IPS DF 4.7 (cell line): Measurements from ENCODE around the gene GALR2.
"Not testable (repeated sequence)": the region's sequence is repeated elsewhere in the genome, so short reads cannot be mapped to it uniquely, and the experiment has no call there.

Source experiments
- DNase-seq: peaks from one replicate; pipeline ENCODE4 v3.0.0-alpha.2; 2013; ENCODE audit warnings: low spot score; ENCODE audit errors: extremely low read depth

GALR2 gene

GRCh38 chr17:76074390-76075363 is at the start of gene GALR2:
Gene GALR2, plus strand, starts transcription at chr17:76074781. Its CDS starts 103 bp downstream, at chr17:76074884.
- no peak for DNase-seq

DNA sequence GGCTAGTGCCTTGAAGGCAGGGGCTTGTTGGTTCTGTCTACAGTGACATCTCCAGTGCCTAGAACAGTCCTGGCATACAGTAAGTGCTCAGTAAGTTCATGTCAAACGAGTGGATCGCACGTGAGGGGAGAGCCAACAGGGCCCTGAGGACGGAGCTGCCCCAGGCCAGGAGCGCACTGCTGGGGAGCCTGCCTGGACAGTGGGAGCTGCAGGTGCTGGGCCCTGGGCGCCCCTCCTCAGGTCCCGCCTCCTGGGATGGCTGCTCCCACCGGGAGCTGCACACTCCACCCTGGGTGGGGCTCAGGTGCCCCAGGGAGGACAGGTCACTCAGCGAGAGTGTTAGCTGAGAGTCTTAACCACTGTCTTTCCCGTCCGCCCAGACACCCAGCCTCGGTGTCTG is 49.3 kb upstream of the GALR2 start:
- DNase-seq: no peak

DNA sequence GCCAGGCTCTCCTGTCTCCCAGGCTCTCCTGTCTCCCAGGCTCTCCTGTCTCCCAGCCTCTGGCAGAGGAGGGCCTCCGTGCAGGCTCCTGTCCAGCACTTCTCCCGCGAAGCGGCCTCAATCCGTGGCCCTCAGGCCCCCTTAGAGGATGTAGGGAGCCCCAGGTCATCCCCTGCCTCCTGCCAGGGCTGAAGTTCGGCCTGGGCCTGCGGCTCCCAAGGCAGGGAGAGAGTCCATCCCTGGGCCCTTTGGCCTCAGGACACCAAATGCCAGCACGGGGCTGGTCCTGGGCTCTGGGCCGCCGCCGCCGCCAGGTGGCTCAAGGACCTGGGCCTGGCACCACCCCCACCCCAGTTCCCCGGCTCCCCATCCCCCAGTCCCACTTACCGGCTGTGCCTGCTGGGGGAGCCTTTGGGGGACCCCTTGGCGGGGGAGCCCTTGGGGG is 47.8 kb upstream of the GALR2 start:
- no peak for DNase-seq

DNA sequence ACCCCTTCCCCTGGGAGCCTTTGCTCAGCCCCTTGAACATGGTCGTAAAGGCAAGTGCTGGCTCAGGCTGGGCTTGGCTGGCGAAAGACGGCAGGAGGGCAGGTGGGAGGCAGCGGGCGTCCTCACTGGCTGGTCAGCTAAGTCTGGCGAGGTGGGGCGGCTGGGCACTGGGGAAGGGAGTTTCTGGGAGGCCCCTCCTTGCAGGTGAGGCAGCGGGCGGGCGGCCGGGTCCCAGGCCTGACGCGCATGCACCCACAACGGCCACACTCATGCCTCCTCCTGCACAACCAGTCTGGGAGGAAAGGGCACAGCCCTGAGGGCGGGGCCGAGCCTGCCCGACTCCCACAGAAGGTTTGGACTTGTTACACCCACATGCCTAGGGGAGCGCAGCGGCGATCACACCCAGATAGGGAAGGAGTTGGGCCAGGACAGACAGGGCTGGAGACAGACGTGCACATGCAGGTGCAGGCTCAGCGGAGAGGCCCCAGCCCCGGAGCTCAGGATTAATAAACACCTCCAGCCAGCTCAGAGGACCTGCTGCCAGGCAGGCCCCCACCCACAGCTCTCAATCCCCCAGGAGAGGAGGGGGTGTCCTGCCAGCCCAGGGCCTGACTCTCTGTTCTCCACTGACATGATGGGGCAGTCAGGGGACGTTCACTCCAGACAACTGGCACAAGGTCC is 47.3 kb upstream of the GALR2 start, which contains the start of gene EVPL:
Gene EVPL (minus strand): TSS at position 148 of the 681 bp plus-strand sequence. CDS start 108 bp downstream, at position 40.
- no peak for DNase-seq

- DNase-seq: no peak
These were observed 42.4 kb upstream of the GALR2 start for GRCh38 chr17:76032073-76032779.

- no peak for DNase-seq
These were observed 41.8 kb upstream of the GALR2 start for GRCh38 chr17:76032780-76033108.

DNA sequence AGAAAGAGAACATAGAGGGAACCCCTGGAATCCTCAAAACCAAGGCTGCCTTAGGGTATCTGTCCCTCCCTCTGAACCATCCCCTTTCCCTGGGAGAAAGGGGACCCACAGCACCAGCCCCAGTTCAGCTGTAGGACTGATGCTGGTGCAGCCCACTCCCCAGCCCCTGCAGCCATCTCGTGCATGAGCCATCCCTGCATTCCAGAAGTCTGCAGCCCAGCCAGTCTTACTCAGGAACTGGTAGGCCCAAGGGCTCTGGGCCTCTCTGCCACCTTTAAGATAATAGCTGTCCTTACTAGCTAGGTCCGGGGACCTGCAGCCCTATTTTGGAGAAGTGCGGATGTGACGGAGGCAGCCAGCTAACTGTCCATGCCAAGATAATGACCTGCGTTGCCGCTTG is 41.4 kb upstream of the GALR2 start:
- DNase-seq: no peak

DNA sequence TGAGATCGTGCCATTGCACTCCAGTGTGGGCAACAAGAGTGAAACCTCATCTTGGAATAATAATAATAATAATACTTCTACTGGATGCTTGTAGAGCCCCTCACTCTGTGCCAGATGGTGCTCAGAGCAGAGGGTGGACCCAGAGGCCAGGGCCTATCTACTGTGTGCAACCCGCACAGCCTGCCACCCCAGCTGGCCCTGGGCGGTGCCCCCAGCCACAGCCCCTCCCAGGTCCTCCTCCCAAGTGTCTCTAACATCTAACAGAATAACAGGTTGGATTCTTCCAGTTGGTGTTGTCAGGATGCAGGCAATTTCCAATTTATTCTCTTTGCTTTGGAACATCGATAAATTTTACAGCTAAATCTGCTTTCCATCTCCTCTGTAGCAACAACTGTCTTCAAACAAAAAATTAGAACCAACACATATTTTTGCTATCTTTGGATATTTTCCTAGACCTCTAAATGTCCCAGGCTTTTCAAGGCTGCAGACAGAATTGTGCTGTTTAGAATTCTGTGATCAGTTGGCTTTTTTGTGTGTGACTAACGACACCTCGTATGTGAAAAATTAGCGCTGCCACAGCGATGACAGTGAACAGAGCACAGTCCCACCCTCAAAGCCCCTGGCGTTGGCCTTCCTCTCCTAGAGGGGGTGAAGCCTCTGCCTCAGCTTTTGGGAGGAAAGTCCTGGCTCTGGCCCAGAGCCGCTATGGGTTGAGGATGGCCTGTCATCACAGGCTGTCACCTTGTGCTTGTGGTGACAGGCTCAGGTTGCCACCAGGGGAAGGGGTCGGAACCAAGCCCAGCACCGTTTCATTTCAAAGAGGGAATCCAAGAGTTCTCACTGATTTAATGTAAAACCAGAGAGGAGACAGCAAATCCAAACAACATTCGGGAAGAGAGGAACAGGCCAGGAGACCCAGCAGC is 39.9 kb upstream of the GALR2 start:
- no peak for DNase-seq

GRCh38 chr17:76036497-76037261 is 37.9 kb upstream of the GALR2 start:
- DNase-seq: no peak

DNA sequence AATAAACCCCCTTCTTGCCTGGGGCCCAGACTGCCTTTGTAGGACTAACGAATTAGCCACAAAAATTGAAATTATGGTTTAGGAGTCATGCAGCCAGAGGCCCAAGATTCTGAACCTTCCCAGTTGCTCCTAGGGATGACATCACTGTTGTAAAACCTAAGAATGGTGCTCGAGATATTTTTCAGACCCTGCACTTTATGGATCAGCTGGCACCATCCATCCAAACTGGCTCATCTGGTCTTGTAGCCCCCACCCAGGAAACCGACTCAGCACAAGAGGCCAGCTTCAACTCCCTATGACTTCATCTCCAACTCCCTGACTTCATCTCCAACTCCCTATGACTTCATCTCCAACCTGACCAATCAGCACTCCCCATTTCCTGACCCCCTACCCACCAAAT is 36.5 kb upstream of the GALR2 start:
- no peak for DNase-seq

GRCh38 chr17:76039121-76039520 is 35.5 kb upstream of the GALR2 start:
- DNase-seq: no peak

GRCh38 chr17:76040376-76040775 is 34.2 kb upstream of the GALR2 start:
- DNase-seq: no peak

DNA sequence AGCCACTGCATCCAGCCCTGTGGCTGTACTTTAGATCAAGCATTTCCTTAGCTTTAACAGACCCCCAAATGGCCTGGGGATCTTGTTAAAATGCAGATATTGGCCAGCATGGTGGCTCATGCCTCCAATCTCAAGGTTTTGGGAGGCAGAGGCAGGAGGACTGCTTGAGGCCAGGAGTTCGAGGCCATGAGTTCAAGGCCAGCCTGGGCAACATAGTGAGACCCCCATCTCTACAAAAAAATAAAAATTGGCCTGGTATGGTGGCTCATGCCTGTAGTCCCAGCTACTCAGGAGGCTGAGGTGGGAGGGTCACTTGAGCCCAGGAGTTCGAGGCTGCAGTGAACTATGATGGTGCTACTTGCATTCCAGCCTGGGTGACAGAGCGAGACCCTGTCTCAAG is 31.7 kb upstream of the GALR2 start:
- not testable (repeated sequence) for DNase-seq

- DNase-seq: not testable (repeated sequence)
These were observed 30.0 kb upstream of the GALR2 start for GRCh38 chr17:76044475-76045007.

- DNase-seq: no peak
These were observed 28.5 kb upstream of the GALR2 start for GRCh38 chr17:76046064-76046463.

GRCh38 chr17:76048025-76048605 is 26.5 kb upstream of the GALR2 start:
- no peak for DNase-seq

GRCh38 chr17:76048711-76049110 is 25.9 kb upstream of the GALR2 start:
- no peak for DNase-seq

DNA sequence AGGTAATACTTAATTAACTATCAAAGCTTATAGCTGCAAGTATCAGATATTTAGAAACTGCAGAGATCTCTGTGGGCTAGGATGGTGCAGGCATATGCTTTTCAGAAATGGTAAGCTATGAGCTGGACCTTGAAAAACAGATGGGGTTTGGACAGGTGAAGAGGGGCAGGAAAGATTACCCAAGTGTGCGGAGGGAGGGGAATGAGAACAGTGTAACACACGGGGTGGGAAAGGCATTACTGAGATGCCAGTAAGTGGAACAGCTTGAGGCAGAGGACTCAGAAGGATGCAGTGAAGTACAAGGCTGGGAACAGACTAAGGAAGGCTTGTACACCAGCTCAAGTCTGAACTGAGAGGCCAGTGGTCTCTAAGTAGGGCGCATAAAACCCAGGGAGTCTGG is 25.3 kb upstream of the GALR2 start:
- DNase-seq: no peak

DNA sequence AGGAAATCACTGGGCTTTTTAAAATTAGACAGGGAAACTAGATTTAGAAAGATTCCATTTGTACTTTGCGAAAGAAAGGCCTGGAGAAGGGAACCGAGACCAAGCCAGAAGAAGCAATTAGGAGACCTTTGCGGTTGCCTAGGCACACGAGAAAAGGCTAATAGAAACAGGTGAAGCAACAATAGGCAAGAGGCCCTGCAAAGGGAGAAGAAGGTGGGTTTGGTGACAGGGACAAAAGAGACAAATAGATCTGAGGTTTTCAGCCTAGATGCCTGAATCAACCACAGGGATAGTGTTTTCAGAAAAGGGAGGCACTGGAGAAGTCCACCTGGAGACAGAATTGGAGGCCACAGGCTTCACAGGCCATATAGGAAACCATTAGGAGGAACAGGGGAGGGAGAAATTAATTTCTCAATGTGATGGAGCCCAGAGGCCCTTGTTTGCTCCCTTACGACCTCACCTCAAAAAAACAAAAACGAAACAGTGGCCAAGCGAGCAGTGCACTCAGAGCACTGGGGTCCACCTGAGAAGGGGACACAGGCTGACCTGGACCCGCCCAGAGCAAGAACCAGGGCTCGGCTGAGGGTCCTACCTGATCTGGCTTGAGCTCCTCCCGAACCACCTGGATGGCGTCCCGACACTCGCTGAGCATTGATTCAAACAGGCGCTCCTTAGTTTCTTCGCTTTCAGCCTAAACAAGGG is 24.6 kb upstream of the GALR2 start:
- no peak for DNase-seq
